ENCODE measurements around the gene ARHGAP26.
A peak's percentile ranks its signal among the peaks of the same experiment; 100 is the strongest.

The ARHGAP26 gene

DNA sequence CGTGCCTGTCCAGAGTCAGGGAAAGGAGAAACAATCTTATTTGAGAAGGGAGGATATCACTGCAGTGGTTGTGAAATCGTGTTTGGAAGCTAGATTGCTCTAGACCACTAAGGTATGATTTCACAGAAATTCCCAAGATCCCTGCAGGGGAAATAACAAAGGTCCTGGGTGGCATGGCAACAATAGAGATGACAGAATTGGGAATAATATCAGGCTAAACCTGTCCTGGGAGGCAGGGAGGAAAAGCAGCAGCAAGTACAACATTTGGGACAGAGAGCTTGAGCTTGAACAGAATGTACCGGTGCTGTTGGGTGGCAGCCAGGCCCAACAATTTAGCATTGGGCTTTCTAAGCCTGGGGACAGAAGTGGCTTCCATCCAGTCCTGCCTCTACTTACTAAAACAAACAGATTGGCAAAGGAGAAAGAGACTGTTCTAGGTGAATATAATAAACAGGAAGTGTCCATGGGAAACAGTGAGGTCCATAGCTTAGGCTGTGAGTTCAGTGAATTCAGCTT is 17.0 kb upstream of the ARHGAP26 start:
- DNase-seq: no peak

DNA sequence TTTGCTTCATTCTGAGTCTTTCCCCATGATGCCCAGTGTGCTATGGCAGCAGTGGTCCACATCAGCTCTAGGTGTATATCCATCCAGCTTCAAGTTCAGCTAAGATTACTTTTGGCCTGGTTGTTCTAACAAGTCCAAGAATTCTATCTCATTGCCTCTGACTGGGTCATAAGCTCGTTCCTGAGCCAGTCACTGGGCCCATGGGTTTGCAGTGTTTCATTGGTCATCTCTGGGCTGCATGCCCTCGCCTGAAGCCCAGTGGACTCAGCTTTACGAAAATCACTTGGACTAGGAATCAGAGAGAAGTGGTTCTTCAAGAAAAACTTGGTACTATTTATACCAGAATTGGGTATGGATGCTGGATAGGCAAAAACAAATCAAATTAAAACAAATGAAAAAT is 16.1 kb upstream of the ARHGAP26 start:
- no peak for DNase-seq

DNA sequence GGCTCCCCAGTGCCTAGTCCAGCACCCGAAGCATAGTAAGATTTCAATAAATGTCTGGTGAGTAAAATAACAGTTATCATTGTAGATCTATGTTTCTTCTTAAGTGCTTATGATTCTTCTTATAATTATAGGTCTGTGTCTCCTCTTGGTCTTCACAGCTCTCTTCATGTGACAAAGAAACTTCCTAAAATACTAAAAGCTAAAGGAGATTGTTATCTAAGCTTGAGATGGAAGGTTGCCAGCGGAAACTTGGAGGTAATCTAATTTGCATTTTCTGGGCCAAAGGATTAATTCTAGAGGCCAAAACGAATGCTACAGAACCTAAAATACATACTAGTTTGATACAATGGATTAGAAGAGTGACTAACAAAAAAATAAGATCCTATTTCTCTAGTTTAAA is 13.6 kb upstream of the ARHGAP26 start:
- no peak for DNase-seq

DNA sequence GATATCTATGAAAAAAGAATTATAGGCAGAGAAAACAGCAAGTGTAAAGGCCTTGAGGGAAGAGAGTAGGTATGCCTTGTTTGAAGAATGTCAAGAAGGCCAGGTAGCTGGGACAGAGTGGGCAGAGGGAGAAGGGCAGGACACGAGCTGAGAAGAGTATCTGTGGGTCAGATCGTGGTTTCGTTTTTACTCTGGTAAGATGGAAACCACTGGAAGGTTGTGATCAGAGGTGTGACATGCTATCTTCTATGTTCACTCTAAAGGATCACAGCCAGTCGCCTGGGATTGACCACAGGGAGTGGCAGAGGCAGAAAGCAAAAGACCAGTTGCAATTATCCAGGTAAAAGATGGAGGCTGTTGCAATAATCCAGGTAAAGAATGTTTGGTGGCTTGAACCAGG is 12.6 kb upstream of the ARHGAP26 start:
- DNase-seq: no peak

DNA sequence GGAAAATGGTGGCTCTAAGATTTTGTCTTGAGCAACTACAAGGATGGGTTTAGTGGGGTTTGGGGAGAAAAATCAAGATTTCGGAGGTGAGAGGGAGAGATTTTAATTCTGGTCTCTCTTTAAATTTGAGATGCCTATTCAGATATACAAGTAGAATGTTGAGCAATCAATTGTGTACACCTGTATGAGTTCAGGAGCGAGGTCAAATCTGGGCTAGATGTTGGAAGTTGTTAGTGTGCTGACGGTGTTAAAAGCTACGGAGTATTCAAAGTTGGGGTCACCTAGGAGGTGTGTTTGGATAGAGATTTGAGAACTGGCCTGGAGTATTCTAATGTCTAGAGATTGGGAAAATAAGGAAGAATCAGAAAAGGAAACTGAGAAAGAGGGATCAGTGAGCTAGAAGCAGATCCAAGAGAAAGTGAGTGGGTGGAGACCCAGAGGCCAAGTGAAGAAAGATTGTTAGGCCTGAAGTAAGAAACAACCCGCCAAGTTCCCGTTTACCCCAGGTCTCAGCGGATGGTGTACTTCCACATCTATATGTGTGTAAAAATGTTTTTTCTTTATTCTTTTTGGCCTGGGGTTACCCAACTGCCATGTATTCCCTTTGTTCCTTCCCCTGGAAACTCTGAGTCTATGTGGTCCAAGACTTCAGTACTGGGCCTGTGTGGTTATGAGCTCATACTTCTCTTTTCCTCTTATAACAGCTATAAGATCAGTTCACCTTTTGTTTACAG is 11.9 kb upstream of the ARHGAP26 start:
- DNase-seq: no peak

DNA sequence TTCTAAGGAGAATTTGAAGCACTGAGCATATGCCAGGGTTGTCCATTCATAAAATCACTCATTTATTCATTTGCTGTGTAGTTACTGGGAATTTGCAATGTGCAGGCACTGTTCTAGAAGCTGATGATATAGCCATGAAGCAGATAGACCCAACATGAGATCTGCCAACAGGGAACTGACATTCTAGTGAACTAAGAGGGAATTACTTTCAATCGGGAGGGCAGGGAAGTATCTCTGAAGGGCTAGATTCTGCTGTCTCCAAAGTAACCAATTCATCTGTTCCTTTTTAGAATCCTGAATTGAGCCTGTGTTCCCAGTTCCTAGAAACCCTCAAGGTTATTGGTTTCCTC is 11.4 kb upstream of the ARHGAP26 start:
- DNase-seq: no peak

DNA sequence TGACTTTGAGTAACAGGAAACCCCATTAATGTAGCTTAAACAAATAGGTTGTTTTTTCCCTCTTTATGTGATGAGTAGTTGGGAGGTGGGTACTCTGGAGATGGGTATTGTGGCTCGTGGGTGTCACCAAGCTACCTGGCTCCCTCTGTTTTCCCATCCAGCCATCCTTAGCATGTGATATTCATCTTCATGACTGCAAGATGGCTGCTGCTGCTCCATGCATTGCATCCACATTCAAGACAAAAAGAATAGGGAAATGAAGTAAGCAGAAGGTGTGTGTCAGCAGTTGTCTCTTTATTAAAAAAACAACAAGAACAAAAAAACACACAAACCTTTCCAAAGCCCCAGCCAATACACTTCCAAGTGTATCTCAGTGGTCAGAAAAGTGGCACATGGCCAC is 6.5 kb upstream of the ARHGAP26 start:
- no peak for DNase-seq

DNA sequence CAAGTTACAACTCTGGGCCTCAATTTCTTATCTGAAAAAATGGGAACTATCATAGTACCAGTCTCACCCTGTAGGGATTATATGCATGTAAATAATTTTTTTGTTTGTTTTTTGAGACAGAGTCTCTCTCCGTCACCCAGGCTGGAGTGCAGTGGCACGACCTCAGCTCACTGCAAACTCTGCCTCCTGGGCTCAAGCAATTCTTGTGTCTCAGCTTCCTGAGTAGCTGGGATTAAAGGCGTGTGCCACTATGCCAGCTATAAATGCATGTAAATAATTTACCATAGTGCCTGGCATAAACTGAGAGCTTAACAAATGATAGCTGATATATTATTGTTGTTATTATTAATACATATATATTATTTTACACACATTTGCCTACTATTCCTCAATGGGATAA is 3.0 kb upstream of the ARHGAP26 start:
- no peak for DNase-seq

DNA sequence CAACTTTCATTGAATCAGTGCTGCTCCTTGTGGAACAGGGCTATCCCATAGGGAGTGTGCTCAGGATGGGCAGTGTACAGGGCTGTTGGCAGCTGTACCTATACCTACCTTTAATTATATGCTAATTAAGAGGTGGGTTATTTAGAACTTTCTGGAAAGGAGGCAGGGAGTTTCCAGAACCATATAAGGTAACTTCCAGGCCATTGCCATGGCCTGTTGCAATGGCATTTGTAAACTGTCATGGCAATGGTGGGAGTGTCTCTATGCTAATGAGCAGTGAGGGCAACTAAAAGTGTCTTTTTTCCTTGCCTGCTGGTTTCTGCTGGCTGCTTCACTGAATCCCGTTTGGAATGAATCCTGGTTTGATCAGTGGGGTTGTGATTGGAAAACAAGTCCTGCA is 2.3 kb upstream of the ARHGAP26 start:
- no peak for DNase-seq

DNA sequence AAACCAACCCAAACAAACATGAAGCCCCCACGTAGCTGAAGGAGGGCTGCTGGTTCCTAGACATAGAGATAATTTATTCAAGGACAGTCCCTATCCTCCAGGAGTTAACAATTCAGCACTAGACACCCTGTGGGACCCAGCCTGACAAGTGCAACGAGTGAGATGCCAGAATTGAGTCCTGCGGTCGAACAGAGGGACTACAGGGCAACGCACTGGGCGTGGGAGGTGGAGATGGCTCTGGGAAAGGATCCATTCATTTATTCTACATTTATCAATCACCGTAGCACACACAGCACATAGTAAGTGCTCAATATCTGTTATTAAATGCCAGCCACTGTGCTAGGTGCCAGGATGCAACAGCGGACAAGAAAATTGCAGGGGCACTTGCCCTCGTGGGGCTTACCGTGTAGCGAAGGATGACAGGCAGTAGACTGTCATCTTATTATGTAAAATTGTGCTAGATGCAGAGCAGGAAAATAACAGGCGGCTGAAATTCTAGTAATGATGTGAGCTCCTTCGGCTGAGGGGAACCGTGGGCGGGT is 855 bp upstream of the ARHGAP26 start:
- peak in 1 of 5 donors; percentile 1 for DNase-seq

DNA sequence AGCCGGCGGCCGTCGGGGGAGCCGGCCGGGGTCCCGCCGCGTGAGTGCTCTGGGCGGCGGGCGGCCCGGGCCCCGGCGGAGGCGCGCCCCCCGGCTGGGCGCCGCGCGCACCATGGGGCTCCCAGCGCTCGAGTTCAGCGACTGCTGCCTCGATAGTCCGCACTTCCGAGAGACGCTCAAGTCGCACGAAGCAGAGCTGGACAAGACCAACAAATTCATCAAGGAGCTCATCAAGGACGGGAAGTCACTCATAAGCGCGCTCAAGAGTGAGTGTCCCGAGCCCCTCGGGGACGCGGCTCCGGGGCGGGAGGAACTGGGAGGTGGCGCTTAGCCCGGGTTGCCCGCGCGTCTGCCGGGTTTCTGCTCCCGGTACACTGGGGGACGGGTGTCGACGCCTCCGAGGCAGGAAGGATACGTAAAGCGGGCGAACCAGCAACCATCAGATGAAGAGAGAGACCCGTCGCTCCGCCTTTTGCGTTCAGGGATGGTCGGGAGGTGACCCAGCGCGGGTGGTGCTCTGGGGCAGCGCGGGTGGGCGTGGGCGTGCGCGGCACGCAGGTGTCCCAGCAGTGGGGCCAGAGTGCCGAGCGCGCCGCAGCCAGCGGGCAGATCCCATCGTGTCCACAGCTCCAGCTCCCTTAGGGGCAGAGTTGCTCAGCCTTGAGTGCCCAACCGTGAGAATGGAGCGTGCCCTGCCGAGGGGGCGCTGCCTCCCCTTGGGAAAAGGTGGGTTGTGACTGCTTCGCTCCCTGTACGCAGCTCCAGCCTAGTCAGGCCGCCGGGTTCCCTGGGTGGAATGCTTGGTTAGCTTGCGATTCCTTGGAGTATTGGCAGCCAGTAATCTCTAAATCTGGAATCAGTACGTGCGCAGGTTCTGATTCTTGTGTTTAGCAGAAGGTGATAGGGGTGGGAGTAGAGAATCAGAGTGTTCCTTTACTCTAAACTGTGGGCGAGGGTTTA is 753 bp downstream of the ARHGAP26 start:
- DNase-seq: peak; percentile 22 to 74 (median 40)

DNA sequence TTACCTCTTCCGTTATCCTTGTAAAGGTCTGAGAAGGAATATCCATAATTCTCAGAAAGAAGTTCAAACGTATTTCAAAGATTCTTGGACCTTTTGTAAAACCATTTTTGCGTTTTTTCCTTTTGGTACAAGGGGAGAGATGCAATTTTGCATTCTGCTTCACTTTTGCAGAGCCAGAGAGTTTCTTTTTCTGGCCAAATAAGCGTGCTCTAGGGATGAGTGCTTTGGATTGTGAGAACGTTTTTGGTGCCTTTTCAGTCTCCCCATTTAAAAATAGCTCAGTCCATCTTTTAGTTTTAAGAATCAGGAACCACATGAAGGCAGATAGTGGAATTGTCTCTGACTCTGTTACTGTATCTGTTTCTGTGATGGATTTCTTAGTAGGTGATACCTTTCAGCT is 1.5 kb downstream of the ARHGAP26 start:
- no peak for DNase-seq

DNA sequence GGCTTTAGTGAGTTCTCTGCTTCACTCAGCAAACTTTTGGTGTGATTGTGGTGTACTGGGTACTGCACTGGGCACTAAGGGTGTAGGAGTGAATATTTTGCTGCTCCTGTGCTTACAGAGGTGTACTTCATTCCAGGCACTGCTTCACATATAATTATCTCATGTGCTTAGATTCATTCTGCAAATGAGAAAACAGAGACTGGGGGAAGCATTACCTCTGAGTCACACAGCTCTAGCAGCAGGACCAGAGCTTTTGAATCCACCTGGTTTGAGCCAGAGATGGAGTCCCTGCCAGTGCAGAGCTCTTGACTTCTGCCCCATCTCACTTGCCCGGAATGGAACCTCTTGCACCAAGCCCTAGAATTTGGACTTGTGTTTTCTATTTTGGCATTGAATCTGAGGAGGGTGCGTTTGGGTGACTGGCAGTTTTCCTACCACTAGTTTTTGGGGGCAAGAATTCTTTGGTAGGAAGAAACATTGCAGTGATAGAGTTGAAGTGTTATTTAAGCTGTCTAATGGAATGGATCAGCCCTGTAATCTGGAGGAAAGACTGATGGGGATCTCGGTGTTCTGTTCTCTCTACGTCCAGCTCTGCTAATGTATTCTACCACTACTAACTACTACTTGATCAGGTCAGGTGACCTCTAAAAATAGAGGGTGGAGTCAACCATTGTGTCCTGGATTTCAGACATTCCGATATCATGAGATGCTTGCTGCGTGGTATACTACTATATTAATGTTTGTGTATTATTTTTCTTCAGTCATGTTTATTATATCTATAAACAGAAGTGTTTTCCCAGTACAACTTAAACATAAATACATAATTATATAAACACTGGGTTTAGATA is 2.5 kb downstream of the ARHGAP26 start:
- no peak for DNase-seq

DNA sequence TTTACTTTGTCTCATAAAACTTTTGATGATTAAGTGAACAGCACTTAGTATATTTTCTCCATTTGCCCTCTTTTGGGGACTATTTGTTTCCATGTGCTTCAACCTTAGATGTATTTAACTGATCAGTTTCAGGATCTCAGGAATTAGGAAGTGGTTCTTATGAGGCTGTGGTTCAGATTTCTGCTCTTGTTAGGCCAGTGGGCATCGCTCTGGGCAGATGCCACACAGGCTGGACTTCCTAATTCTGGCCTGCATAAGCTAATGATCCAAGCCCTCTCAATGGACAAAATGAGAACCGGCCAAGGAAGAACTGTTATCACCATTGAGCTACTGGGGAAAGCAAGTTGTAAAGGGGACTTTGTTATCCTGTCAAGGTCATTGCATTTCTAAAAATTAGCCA is 6.9 kb downstream of the ARHGAP26 start:
- no peak for DNase-seq

DNA sequence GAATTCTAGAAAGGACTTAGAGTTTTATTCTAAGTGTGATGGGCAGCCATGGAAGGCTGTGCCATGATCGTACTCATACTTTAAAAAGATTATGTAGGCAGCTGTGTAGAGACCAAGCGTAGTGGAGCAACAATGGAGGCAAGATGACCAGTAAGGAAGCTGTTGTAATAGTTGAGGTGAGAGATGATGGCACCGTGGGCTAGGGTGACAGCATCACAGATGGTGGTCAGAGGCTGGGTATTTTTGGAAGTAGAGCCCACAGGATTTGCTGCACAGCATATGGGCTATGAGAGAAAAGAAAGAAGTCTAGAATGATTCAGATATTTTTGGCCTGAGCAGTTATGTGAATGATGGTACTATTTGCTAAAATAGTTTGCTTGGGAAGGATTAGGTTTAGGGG is 7.7 kb downstream of the ARHGAP26 start:
- no peak for DNase-seq

DNA sequence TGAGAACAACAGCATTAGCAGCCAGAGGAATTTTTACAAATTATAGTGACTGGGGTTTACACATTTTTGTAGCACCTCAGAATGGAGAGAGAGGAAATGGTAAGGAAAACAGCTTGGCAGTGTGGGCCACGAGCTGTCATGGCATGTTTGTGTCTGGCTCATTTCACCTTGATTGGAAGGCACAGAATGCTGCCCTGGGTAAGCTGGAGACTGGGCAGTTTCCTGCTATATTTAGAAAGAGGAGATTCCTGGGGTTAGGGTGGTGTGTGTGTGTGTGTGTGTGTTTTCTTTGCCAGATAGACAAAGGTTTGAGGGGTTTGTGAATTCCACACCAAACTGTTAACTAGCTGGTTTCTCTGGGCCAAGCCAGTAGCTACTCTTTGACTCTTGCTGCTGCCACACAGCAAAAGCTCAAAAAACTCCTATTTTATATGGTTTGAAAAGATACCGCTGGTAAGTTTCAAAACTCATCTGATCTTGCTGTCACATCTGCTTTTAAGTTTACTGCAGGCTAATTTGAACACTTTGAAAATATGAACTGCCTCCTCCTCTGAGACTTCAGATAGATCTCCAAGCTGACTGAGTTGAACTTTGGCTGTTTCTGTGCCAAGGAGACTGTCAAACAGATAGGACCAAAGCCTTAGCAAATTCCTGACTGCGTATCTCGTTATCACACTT is 9.1 kb downstream of the ARHGAP26 start:
- DNase-seq: no peak

DNA sequence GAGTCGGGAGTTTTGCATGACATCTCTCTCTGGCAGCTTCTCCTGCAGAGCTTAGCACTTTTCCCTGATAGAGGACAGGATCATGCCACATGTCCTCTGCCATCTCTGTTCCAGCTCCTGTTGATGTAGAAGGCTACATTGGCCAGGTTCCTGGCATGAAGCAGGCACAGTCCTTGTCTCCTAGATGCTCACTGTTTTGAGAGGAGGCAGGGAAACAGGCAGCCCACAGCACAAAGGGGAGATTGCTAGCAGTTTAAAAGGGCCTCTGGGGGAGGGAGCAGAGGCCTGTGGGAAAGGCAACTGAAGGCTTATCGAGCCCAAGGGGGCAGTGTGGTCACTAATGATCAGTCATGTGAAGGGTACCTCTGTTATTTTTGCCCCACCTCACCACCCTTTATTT is 10.7 kb downstream of the ARHGAP26 start:
- DNase-seq: no peak

DNA sequence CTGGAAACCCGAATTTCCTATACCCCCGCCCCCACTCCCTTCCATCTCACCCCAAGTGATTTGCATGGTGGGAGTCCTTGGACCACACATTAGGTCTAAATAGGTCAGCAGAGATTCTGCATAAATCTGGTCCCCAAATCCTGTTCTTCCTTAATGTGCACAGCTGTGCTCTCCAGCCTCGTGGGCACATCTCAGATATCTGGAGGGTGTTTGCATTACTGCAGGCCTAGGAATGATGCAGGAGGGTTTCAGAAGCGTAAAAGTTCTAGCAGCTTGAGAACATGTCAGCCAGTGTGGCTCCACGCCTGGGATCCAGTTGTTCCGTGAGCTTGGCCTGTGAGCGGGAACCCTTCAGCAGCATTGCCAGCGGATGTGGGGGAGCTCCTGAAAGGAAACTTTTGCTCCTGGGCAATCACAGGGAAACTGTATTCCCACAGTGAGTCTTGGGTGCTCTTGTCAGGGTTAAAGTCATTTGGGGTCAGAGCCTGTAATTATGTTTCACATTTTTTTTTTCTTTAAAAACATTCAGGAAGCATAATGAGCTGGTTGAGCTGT is 12.9 kb downstream of the ARHGAP26 start:
- no peak for DNase-seq

DNA sequence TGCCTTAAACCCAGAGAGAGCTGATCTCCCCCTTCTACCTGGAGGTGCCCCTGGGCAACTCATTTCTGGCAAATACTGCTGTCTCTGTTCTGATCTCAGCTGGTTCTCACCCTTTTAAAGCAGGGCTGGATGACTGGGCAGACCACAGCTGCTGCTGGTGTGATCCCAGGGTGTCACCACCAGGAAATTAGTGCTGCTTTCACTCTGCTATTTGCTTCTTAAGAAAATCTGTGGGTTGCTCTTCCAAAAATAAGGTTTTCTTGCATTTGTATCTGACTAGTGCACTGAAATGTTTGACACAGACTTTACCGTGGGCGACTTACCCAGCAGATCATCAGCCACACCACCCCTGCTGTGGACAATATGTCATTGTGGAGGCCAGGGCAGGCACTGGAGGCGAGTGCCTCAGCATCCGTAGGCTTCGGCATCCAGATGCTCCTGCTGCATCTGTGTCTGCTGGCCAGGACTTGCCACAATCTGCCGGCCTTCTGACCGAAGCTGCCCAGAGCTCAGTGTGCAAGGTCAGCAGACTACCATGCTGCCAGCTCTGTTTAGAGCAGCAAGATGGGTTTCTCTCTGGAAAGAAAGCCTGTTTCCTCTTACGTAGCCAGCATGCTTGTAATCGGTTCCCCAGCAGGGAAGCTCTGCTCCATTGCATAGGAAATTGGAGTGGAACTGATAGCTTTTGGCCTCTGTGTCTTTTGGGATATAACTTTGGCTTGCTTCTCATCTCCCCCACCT is 13.6 kb downstream of the ARHGAP26 start:
- peak in 1 of 5 donors; percentile 89 for DNase-seq

DNA sequence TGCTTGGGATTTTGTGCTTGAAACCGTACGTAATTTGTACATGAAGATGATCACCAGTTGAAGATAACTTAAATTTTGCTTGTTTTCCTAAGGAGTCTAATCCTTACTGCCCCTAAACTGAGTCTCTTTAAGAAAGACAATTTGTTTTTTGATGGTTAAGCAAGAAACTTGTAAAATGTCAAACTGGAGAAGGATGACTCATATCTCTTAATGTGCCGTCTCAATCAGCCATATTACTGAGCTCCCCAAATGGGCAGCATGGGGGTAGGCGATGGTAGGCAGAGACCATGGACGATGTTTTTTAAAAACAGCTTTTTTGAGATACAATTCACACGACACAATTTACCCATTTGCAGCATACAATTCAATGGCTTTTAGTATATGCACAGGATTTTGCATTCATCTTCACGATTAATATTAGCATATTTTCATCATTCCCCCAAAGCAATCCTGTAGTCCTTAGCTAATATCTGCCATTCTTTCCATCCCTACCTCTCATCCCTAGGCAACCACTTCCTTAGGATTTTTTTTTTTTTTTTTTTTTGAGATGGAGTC is 14.3 kb downstream of the ARHGAP26 start:
- peak in 1 of 5 donors; percentile 23 for DNase-seq

DNA sequence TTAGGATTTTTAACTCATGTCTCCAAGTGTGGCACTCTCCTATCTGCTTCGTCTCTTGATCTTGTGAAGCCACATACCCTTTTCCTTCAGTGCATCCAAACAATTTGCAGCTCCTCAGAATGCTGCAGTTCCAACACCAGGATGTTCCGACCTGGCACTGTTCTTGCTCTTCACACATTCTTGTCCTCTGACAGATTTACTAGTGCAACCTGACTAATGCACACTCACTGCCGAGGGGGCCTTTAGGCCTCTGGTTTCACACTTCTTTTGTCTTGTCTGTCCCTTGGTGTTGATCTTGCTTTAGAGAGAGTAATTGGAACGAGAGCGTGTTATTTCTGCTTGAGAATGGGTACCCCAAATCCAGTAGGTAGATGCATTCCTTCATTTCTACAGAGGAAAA is 15.0 kb downstream of the ARHGAP26 start:
- DNase-seq: no peak

Data from T-helper 1 cell (primary cell).